GM13977 (cell line): ENCODE results near the gene TRIM73.
"Not testable (repeated sequence)": the region's sequence is repeated elsewhere in the genome, so short reads cannot be mapped to it uniquely, and the experiment has no call there.

ENCODE experiments used
- DNase-seq: peaks from one replicate; pipeline ENCODE4 v3.0.0; 2012; ENCODE audit warnings: low spot score
- in situ Hi-C: fragments of 300-500 bp; cut with MboI; formaldehyde crosslinking; loops from one replicate; pipeline ENCODE4 v1.12.0; 2022; ENCODE audit warnings: low sequenced_read_pairs, low pct_unique_long_range_greater_than_20kb, mixed read lengths, inconsistent platforms; ENCODE audit not compliant: unreplicated experiment

TRIM73 gene

DNA sequence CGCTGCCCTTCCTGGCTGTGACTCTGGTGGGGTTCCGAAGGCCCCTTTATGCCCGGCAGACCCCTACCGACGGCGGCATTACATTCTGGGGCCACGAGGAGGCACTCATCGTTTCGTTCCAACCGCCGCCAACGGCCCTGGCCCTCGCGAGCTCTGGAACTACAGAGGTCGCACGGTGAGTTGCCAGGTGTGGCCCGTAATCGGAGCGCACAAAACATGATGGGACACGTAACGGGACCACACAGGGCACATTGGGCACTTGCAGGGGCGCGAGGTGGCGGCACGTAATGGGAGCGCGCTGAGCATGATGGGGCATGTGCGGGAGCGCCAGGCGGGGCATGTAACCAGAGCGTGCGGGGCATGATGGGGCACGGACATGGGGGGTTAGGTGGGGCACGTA, at the start of gene TRIM73:
Gene TRIM73, plus strand, starts transcription at position 301 of the 400 bp plus-strand sequence. CDS start 3,305 bp downstream, outside the sequence.
- DNase-seq, in situ Hi-C loops: not testable (repeated sequence)

DNA sequence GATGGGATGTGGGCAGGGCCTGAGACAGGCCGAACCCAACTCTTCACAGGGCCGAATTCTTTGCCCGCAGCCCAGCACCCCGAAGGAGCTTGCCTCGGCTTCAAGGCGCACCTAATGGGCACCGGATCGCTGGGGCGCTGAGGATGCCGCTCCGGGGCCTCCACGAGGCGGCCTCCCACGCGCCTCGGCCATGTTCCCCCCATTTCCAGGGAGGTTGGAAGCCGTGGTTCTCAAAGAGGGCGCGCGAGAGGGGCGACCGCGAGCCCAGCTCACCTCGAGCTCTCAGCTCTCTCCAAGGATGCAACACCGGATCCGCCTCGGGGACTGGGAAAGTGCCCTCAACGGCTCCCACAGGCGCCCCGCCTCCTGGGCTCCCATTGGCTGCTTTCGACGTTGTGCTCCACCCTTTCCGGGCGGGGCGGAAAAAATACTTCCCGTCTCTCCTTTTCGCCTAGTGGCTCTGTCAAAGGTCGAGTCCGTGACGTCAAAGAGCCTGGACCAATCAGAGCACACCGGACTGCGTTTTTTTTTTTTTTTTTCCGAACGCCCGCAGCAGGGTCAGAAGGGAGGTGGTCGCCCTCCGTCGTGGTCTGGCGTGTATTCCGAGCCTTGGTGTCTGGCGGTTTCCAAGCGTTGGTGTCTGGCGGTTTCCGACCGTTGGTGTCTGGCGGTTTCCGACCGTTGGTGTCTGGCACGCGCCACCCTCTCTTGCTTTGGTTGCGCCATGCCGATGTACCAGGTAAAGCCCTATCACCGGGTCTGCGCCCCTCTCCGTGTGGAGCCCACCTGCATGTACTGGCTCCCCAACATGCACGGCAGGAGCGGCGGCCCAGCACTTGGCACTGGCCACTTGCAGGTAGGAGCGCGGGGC, 36.5 kb upstream of the TRIM73 start:
- DNase-seq, in situ Hi-C loops: not testable (repeated sequence)

DNA sequence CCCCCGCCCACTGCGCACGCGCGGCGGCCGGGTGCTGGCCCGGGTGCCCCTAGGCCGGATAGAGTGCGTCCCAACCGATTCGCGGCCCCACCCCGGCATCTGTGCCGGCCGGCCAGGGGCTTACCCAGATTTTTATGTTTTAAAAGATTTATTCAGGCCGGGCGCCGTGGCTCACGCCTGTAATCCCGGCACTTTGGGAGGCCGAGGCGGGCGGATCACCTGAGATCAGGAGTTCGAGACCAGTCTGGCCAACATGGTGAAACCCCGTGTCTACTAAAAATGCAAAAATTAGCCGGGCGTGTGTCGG, 35.9 kb upstream of the TRIM73 start:
- DNase-seq, in situ Hi-C loops: not testable (repeated sequence)

DNA sequence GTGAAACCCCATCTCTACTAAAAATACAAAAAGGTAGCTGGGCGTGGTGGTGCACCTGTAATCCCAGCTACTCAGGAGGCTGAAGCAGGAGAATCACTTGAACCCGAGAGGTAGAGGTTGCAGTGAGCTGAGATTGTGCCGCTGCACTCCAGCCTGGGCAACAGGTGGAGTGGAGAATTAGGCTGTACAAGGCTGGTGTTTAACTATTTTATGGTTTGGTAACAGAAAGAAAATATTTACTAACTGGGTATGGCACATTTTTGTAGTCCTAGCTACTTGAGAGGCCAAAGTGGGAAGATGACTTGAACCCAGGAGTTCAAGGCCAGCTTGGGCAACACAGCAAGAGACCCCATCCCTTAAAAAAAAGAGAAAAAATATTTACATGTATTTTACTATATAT, 31.4 kb upstream of the TRIM73 start:
- in situ Hi-C loops, DNase-seq: not testable (repeated sequence)

DNA sequence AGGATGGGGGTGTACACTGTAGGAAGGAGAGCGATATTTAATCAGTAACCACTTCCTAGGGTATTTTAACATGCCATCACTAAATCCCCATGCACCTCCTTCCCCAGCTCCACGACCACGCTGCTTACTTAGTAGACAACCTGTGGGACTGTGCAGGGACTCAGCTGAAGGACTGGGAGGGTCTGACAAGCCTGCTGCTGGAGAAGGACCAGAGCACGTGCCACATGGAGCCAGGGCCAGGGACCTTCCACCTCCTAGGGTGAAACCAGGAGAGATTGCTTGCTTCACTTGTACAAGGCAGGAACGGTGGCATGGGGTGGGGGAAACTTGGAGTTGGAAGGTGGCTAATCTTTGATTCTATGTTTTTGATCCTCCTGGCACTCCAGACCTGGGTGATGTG, 28.8 kb upstream of the TRIM73 start:
- DNase-seq, in situ Hi-C loops: not testable (repeated sequence)

DNA sequence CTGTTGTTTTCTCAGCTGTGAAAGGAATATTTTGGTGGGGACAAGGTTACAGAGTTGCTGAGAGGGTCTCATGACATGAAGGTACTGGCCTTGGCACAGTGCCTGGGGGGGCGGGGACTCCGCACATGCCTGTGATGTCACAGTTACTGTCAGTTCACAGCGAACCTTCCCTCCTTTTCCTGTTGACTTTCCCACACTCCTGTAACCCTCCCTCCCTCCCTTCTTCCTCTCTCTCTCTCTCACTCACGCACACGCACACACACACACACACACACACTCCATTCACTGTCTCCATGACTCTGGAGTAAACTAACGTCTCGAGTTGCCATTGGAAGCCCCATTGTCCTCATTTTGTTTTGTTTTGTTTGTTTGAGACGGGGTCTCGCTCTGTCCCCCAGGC, 28.1 kb upstream of the TRIM73 start:
- DNase-seq, in situ Hi-C loops: not testable (repeated sequence)

DNA sequence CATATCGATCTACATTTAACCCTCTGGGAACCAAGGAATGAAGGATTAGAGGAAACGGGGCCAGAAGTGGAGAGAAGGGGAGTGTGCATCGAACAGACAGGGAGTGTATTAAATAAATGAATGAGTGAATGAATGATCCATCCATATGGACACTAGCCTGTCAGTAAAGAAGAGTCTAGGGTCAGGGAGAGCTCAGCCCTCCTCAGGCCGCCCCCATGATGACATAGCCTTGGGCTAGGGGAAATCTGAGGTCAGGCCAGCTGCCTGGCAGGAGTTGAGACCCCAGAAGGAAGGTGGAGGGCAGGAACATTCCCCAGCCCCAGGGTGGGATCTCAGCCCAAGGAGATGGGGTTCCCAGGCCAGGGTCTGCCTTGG, 21.3 kb upstream of the TRIM73 start:
- DNase-seq: not testable (repeated sequence)

DNA sequence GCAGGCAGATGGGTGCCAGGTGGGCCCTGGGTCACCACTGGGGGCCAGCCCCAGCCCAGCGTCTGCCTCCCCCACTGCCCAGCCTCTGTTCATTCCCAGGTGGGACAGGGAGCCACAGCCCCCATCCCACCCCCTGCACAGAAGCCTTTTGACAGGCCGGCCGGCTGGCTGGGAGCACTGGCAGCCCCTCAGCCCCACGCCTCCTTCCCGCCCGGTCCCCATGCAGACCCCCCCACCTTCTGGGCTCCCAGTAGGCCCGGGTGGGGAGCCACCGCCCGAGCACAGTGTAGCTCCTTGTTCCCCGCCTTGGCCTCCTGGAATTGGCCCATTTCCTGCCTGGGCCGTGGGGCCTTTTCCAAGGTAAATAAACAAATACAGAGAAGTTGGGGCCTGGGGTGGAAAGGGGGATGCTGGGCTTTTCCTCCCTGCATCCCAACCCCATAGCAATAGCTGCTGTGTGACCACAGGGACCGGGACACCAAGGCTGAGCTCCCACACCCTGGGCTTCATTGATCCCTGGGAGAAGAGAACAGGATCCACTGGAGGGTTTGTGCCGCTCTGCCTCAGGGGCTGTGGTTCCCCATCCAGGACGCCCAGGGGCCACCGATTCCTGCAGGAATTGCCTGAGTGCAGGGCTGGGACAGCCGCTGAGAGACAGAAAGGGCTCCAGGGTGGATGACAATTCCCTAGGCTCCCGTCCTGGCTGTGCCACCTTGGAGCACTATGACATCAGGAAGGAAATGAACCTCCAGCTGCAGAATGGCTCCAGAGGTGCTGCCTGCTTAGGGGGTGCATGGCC, 20.7 kb upstream of the TRIM73 start:
- DNase-seq, in situ Hi-C loops: not testable (repeated sequence)

More for the DNA sequence above, 21.3 kb upstream of the TRIM73 start:
- in situ Hi-C loops: not testable (repeated sequence)

DNA sequence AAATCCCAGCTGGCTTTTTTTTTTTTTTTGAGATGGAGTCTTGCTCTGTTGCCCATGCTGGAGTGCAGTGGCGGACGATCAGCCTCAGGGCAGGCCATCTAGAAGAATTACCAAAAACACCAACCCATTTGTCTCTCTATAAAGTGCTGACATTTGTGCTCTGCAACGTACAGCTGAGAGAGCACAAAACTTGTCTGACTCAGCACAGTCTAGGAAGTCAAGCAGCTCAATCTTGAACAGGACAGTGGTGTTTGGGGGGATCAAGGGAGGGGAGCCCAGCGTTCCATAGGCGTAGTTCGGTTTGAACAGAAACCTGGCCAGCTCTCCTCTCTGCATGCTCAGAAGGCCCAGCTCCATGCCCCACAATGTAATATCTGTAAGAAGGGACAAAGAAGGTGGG, 2.2 kb upstream of the TRIM73 start:
- in situ Hi-C loops, DNase-seq: not testable (repeated sequence)

DNA sequence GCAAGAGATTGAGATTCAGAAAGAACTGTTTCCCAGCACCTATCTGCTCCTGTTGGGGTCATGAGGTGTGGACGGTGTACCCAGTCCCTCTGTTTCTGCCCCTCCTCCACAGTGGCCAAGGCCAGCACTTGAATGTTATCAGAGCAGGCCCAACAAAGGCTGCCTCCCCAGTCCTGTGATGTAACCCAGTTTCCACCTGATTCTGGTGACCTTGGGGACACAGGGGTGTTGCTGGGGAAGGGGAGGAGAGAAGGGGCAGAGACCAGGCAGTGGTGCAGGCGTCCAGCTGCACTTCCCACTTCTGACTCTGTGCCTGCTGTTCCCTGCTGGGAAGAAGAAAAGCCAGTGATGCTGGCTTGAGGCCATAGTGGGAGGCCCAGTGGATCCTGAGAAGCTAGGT, 2.4 kb downstream of the TRIM73 start:
- in situ Hi-C loops, DNase-seq: not testable (repeated sequence)

DNA sequence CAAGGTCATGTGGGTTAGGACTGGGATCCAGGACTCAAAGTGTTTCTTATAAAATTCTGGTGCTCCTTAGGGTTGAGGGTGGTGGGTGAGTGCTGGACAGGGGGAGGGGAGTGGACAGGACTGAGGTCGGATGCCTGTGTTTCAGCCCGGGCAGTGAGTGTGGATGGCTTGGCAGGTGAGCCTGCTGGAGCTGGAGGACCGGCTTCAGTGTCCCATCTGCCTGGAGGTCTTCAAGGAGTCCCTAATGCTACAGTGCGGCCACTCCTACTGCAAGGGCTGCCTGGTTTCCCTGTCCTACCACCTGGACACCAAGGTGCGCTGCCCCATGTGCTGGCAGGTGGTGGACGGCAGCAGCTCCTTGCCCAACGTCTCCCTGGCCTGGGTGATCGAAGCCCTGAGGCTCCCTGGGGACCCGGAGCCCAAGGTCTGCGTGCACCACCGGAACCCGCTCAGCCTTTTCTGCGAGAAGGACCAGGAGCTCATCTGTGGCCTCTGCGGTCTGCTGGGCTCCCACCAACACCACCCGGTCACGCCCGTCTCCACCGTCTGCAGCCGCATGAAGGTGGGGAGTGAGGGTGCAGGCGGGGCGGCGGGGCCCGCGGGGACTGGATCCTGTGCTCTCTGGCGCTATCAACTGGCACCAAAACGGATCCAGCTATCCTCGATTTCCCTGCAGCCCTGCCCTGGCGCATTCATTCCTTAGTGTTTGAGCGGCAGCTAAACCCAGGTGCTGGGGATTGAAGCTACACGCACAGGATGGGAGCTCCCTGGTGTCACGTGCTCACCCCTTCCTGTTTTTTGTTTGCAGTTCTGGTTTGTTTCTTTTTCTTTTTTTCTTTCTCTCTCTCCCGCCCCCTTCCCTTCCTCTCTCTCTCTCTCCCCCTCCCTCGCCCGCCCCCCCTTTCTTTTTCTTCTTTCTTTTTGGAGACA, 3.6 kb downstream of the TRIM73 start:
- in situ Hi-C loops, DNase-seq: not testable (repeated sequence)

DNA sequence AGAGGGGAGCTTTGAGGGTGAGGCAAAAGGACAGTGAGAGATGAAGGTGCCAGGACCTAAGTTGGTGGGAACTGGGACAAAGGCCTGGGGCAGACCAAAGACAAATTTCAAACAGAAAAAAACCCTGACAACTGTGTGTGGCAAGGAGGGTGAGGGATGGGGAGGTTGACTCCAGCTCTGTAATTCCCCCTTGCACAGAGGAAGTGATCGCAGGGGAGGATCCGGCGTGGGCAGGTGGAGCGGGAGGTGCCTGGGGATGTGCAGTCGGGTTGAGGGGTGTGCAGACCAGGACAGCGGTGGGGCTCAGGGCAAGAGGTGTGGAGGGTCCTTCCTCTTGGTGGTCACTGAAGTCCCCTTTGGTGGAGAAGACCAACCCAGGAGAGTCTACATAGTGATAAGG, 5.1 kb downstream of the TRIM73 start:
- DNase-seq, in situ Hi-C loops: not testable (repeated sequence)

DNA sequence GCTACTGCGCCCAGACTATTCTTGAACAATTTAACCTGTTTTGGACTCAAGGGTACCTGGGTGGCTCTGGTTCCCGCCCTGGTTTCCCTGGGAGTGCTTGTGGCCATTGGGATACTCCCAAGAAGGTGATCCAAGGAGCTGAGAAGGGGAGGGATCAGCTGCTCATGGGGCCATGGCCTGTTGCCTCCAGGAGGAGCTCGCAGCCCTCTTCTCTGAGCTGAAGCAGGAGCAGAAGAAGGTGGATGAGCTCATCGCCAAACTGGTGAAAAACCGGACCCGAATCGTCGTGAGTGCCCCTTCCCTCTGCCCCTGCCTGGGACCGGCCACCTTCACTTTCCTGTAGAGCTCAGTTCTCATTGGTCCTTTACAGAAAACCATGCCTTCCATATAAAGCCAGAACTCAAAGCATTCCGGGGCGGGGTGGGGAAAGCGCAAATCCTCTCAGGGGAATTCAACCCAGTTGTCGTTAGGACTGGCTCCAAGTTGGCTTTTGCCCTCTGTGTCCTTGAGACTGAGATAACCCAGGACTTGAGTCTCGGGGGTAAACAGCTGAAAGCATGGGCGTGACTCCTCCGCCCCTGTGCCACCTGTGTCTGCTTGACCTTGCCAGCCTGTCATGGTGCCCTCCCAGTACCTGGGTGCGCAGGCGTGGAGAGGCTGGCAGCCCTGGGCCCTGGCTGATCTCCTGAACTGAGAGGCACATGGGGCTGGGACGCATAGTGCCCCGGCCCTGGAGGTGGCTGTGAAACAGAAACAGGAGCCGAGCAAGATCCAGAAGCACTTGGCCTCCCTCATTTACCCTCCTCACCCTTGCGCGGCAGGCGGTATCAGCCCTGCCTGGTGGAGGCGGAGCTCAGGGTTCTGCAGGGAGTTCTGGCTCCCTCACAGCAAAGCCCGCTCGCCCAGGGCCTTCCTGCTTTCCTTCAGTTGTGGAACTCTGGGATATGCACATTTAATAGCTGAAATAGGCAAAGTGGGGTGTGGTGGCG, 8.3 kb downstream of the TRIM73 start:
- in situ Hi-C loops, DNase-seq: not testable (repeated sequence)

DNA sequence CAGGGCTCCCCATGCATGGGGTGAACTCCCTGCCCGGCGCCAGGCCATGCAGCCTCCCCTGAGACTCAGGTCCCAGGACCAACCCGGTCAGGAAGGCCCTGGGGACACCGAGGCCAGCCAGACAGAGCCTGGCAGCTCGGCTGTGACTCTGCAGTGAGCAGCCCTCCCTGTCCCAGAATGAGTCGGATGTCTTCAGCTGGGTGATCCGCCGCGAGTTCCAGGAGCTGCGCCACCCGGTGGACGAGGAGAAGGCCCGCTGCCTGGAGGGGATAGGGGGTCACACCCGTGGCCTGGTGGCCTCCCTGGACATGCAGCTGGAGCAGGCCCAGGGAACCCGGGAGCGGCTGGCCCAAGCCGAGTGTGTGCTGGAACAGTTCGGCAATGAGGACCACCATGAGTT, 9.2 kb downstream of the TRIM73 start:
- not testable (repeated sequence) for DNase-seq

DNA sequence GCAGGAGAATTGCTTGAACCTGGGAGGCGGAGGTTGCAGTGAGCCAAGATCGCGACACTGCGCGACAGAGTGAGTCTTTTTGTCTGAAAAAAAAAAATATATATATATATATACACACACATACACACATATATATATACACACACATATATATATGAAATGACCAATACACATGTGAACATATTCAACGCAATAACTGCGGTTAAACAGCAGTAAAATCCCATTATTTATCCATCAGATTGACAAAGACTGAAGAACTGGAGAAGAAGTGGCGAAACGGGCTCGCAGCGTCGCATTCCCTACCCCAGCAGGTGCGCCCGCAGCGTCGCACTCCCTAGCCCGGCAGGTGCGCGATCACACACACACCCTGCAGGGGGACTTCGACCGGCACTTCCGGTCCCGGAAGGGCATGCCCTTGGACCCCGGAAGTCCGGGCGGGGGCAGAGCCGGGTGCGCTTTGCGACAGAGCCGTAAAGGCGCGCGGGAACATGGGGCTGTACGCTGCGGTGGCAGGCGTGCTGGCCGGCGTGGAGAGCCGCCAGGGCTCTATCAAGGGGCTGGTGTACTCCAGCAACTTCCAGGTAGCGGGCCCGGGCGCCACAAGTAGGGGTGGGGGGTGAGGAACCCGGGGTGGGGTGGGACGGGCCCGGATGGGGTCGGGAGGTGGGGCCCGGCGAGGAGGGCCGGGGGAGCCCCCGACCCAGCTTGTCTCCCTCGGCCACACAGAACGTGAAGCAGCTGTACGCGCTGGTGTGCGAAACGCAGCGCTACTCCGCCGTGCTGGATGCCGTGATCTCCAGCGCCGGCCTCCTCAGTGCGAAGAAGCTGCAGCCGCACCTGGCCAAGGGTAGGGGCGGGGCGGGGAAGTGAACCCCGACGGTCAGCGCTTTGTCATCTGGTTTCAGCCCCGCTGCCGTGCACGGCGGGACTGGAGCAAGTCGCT, 14.7 kb downstream of the TRIM73 start:
- DNase-seq, in situ Hi-C loops: not testable (repeated sequence)

More for the DNA sequence above, 9.2 kb downstream of the TRIM73 start:
- in situ Hi-C loops: not testable (repeated sequence)

DNA sequence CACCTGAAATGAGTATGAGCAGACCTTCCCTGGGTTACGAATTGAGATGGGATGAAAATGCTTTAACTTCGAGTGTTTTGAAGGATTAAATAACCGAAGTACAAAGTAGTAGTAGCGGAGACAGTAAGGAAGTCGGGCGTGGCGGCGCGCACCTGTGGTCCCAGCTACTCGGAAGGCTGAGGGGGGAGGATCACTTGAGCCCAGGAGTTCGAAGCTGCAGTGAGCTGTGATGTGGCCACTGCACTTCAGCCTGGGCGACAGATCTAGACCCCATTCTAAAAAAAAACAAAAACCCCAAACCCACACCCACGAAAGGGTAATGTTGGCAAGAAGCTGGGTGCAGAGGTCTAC, 15.4 kb downstream of the TRIM73 start:
- in situ Hi-C loops, DNase-seq: not testable (repeated sequence)
